ENCODE measurements around the gene USHBP1. TPM values are rescaled to one million over a fixed set of nuclear protein-coding genes. Genes with fewer than 3 reads are reported as not detected.
A peak's percentile ranks its signal among the peaks of the same experiment; 100 is the strongest.

USHBP1 gene
- total RNA-seq, 1 donor from 2014 or later: 12.3 TPM

DNA sequence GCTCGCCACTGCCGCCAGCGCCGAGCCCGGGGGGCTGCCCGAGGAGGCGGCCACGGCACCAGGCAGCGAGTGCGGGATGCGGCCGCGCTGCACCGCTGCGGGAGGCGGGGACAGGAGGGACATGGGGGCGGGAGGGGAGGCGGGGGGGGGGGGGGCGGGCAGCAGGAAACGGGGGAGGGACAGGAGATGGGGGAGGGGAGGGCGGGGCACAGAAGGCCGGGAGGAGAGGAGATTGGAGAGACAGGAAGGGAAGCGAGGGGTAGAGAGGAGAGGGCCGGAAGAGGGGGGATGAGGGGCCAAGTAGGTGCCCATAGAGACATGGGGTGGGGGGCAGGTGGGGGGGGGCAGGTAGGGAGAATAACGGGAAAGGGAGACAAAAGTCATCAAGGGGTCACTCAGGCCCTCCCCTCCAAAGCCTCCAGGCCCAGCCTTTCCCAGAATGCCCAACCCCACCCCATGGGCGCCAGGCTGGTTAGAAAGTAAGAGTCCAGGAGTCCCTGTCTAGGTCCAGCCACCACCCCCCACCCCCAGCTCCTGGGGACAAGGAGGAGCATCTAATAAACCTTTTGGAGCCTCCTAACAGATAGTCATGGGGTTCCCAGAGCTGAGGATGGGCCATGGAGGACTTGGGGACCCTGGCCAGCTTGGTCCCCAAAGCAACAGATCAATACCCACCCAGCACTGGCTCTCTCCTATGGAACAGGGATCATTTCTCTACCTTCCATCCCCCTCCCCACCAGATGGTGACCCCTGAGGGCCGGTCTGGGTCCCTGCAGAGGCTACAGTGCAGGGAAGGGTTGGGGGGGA, 28.4 kb downstream of the USHBP1 start:
- no peak for DNase-seq (ENCODE audit: low spot score in 2 of 2)
- H3K4me3 ChIP-seq: peak overlapping the region; percentile 64 to 66
- peak overlapping the region; percentile 67 to 71 for H3K27ac ChIP-seq
- no peaks in the 10 kb centered on the region for H3K27me3 ChIP-seq
- intact Hi-C loops (cut with DNase I): no loop called here
- no peaks in the 10 kb centered on the region for H3K9me3 ChIP-seq
- H3K4me1 ChIP-seq: peaks cover 3 to 16% of the 10 kb centered on the region in 2 donors
- peaks cover 19 to 24% of the 10 kb centered on the region in 2 donors for H3K36me3 ChIP-seq
- TF ChIP-seq, protein P1, sequence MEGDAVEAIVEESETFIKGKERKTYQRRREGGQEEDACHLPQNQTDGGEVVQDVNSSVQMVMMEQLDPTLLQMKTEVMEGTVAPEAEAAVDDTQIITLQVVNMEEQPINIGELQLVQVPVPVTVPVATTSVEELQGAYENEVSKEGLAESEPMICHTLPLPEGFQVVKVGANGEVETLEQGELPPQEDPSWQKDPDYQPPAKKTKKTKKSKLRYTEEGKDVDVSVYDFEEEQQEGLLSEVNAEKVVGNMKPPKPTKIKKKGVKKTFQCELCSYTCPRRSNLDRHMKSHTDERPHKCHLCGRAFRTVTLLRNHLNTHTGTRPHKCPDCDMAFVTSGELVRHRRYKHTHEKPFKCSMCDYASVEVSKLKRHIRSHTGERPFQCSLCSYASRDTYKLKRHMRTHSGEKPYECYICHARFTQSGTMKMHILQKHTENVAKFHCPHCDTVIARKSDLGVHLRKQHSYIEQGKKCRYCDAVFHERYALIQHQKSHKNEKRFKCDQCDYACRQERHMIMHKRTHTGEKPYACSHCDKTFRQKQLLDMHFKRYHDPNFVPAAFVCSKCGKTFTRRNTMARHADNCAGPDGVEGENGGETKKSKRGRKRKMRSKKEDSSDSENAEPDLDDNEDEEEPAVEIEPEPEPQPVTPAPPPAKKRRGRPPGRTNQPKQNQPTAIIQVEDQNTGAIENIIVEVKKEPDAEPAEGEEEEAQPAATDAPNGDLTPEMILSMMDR (IDR thresholded peaks at IDR 0.05): no peak

DNA sequence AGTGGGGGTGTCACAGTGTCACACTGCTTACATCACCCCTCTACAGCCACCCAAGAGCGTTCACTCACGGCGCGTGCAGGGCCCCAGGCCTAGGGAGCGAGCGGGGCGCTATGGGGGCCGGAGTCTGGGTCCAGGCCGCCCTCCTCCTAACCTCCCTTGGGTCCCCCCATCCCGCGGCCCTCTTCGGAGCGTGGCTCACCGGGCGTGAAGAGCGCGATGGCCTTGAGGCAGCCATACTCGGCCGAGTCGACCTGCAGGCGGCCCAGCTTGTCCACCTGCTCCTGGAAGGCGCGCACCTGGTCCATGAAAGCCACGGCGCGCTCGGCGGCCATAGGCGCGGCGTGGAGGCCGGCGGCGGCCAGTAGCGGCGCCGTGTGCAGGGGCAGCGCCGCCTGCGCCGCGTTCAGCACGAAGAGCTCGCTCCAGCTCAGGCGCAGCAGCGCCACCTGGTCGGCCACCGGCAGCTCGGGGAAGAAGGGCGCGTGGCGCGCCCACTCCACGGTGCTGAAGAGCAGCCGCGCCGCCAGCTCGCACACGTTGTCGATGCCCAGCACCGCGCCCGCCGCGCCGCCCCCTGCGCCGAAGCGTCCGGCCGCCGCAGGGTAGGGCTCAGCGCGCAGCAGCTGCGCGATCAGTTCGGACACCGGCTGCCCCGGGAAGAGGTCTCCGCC, 29.1 kb downstream of the USHBP1 start:
- TF ChIP-seq, protein P1 (IDR thresholded peaks at IDR 0.05): peak in 2 of 3 experiments; percentile 61 to 63
- intact Hi-C loops (cut with DNase I): no loop called here

DNA sequence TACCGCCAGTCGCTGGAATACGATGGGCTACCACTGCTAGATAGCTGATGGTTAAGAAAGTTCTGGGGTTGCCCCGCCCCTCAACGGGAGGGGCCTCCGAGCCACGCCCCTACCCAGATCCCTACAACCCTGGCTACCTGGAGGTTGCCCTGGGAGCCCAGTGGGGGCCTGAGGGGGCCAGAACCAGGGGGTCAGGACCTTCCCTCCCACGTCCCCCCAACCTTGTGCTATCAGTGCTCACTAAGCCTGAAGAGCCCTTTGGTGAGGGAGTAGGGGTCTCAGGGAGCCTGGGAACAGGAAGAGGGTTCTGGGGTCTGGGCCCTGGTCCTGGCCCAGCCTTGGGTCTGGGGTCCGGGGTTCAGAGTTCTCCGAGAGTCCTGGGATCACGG, 29.6 kb downstream of the USHBP1 start:
- TF ChIP-seq, protein P1 (IDR thresholded peaks at IDR 0.05): no peak
- Histone ChIP-seq H3K4me1 (peaks cover 3 to 15% of the 10 kb centered on the region in 2 donors), H3K36me3 (peaks cover 24 to 30% of the 10 kb centered on the region in 2 donors)

More for the DNA sequence above, 29.1 kb downstream of the USHBP1 start:
- Histone ChIP-seq H3K4me3 (peak overlapping the region; percentile 64 to 66), H3K27ac (peak overlapping the region; percentile 67 to 71), H3K27me3 (no peaks in the 10 kb centered on the region), H3K36me3 (peaks cover 26 to 28% of the 10 kb centered on the region in 2 donors), H3K9me3 (no peaks in the 10 kb centered on the region), H3K4me1 (peaks cover 3 to 15% of the 10 kb centered on the region in 2 donors)
- DNase-seq (ENCODE audit: low spot score in 2 of 2): peak in 1 of 2 donors; percentile 84

DNA sequence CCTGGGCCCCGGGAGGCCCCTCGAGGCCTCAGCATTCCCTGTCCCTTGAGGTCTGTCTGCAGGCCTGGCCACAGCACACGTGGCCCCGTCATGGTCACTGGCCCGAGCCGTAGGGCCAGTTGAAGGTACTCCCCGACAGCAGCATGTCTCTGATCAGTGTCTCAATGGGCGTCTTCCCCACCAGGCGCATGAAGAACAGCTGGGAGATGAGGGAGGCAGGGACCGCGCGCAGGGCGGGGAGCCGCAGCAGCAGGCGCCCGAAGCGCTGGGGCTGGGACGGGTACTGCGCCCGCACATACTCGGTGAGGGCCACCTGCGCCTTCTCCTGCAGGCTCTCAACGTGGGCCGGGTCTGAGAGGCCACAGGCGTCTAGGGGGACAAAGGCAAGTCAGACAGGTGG, 32.3 kb downstream of the USHBP1 start:
- no peaks in the 10 kb centered on the region for H3K9me3 ChIP-seq
- H3K27me3 ChIP-seq: no peaks in the 10 kb centered on the region
- intact Hi-C loops (cut with DNase I): no loop called here
- H3K36me3 ChIP-seq: peaks cover 23 to 30% of the 10 kb centered on the region in 2 donors
- H3K4me1 ChIP-seq: peaks cover 3 to 18% of the 10 kb centered on the region in 2 donors
- no peak overlapping the region for H3K27ac ChIP-seq
- TF ChIP-seq, protein P1 (IDR thresholded peaks at IDR 0.05): no peak
- no peak for DNase-seq (ENCODE audit: low spot score in 2 of 2)
- no peak overlapping the region for H3K4me3 ChIP-seq

More for the DNA sequence above, 29.6 kb downstream of the USHBP1 start:
- peak overlapping the region; percentile 67 to 71 for H3K27ac ChIP-seq
- H3K9me3 ChIP-seq: no peaks in the 10 kb centered on the region
- intact Hi-C loops (cut with DNase I): no loop called here
- H3K27me3 ChIP-seq: no peaks in the 10 kb centered on the region
- H3K4me3 ChIP-seq: peak overlapping the region; percentile 64 to 66
- no peak for DNase-seq (ENCODE audit: low spot score in 2 of 2)

DNA sequence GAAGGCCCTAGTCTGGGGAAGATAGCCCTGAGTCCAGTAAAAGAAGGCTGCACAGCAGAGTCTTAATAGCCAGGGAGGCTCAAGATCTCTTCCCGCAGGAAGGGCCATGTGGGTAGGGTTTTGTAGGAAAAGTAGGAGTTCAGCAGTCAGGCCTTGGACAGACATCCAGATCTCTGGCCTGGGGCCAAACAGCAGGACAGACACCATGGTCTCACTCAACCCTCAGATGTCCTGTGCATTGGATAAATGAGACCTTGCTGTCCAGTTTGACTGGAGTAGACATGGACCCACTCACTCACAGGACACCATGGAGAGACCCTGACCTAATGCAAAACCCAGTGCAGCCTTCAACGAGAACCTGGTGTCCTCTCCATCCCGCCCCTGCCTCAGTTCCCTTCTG, 34.7 kb downstream of the USHBP1 start:
- H3K9me3 ChIP-seq: no peaks in the 10 kb centered on the region
- H3K27ac ChIP-seq: no peak overlapping the region
- H3K36me3 ChIP-seq: peaks cover 23 to 30% of the 10 kb centered on the region in 2 donors
- no peak overlapping the region for H3K4me3 ChIP-seq
- peaks cover under 1 to 10% of the 10 kb centered on the region in 2 donors for H3K4me1 ChIP-seq
- no peaks in the 10 kb centered on the region for H3K27me3 ChIP-seq
- intact Hi-C loops (cut with DNase I): loop anchor here (5.0 kb wide), 1 partner anchor 153 kb away; the partner anchor contains the start of genes HAUS8 and MYO9B
- TF ChIP-seq, protein P1 (IDR thresholded peaks at IDR 0.05): no peak
- DNase-seq (ENCODE audit: low spot score in 2 of 2): no peak
